GM13976 (cell line): ENCODE data around the gene IRF3.

Source experiments
- DNase-seq: peaks from one replicate; pipeline ENCODE4 v3.0.0; 2012; ENCODE audit warnings: low spot score
- CTCF ChIP-seq: IDR thresholded peaks from 2 replicates; pipeline ENCODE4 v1.5.1; 2012; ENCODE audit warnings: borderline replicate concordance, mild to moderate bottlenecking; ENCODE audit not compliant: insufficient read depth; ENCODE audit errors: extremely low read depth, missing control alignments, control extremely low read depth
- in situ Hi-C: fragments of 300-500 bp; cut with MboI; formaldehyde crosslinking; loops from one replicate; pipeline ENCODE4 v1.12.0; 2022; ENCODE audit warnings: low sequenced_read_pairs, mixed read lengths, inconsistent platforms; ENCODE audit not compliant: unreplicated experiment

The IRF3 gene

GRCh38 chr19:49655570-49656455 is 9.8 kb downstream of the IRF3 start:
- in situ Hi-C loops = no loop called here
- TF ChIP-seq CTCF = no peak

GRCh38 chr19:49654581-49654980 is 11.1 kb downstream of the IRF3 start:
- no peak for DNase-seq
- TF ChIP-seq CTCF = no peak
- in situ Hi-C loops = no loop called here

More at GRCh38 chr19:49655570-49656455, 9.8 kb downstream of the IRF3 start:
- DNase-seq = no peak

GRCh38 chr19:49653466-49653806 is 12.2 kb downstream of the IRF3 start:
- in situ Hi-C loops = no loop called here

GRCh38 chr19:49652551-49653465 is 12.8 kb downstream of the IRF3 start:
- TF ChIP-seq CTCF = no peak
- in situ Hi-C loops = no loop called here
- DNase-seq = no peak

More at GRCh38 chr19:49653466-49653806, 12.2 kb downstream of the IRF3 start:
- no peak for DNase-seq
- no peak for TF ChIP-seq CTCF

- in situ Hi-C loops = no loop called here
- TF ChIP-seq CTCF = no peak
- no peak for DNase-seq
Observed at GRCh38 chr19:49651820-49652550, 13.7 kb downstream of the IRF3 start.
